Measurements from ENCODE around the gene FAM13B. TPM values are rescaled to one million over a fixed set of nuclear protein-coding genes. Genes with fewer than 3 reads are reported as not detected.

Gene FAM13B
- total RNA-seq, 1 experiment from 2014 or later: 13.6 TPM

DNA sequence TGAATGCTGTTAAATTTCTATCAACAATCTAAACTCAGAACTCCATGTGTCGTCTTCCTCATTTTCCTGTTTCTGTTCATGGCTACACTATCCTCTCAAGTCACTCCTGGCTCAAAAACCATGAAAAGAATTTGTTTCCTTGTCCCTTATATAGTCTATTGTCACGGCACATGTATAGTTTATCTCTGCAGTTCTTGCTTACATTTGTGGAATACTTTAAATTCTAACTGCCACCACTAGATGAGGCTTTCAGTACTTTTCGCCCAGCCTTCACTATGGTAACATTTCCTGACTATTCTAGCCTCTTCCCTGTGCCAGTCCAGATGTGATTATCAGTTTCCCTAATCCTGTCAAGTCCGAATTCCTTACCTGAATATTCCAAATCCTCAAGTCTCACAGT is 109.0 kb downstream of the FAM13B start:
- ATAC-seq (no peak), DNase-seq (ENCODE audit: low read depth, low spot score) (no peak)
- no peak overlapping the region for H3K4me2 ChIP-seq (ENCODE audit: low read length)
- no peaks in the 10 kb centered on the region for H3K36me3 ChIP-seq (ENCODE audit: control insufficient read depth in 1 of 2, insufficient read depth in 2 of 2, low read length in 2 of 2)
- no TSS peak for BruUV-seq (replicated peaks)
- ChIA-PET RAD21 (ENCODE audit: low non-redundant PET in 1 of 2, low total read pairs in 2 of 2, uncharacterized antibody in 2 of 2, unreplicated experiment in 2 of 2) (no interaction called here), POLR2A (no interaction called here), CTCF (no interaction called here)
- H3K27me3 ChIP-seq (ENCODE audit: insufficient read depth, low read length): no peaks in the 10 kb centered on the region
- no peaks in the 10 kb centered on the region for H3K79me2 ChIP-seq (ENCODE audit: insufficient read depth, low read length)
- H3K4me3 ChIP-seq (replicated peaks in 1 of 2; ENCODE audit: low read depth in 1 of 2, low read length in 2 of 2): no peak overlapping the region
- intact Hi-C loops (cut with micrococcal nuclease): no loop called here
- H3K4me1 ChIP-seq (ENCODE audit: control insufficient read depth in 1 of 2, insufficient read depth in 2 of 2, low read length in 2 of 2): no peaks in the 10 kb centered on the region
- H4K20me1 ChIP-seq (ENCODE audit: insufficient read depth): no peaks in the 10 kb centered on the region
- H3K9me3 ChIP-seq (ENCODE audit: control insufficient read depth in 1 of 2, insufficient read depth in 1 of 2, low read depth in 1 of 2, low read length in 2 of 2): no peaks in the 10 kb centered on the region
- no peaks in the 10 kb centered on the region for H3K9me2 ChIP-seq (ENCODE audit: insufficient read depth)
- H3K27ac ChIP-seq (ENCODE audit: low read depth, low read length): no peak overlapping the region
- no peak overlapping the region for H2AFZ ChIP-seq (ENCODE audit: low read depth, low read length, poor library complexity, severe bottlenecking)
- H3K9ac ChIP-seq (ENCODE audit: low read length): no peak overlapping the region
- TF ChIP-seq, protein P1, sequence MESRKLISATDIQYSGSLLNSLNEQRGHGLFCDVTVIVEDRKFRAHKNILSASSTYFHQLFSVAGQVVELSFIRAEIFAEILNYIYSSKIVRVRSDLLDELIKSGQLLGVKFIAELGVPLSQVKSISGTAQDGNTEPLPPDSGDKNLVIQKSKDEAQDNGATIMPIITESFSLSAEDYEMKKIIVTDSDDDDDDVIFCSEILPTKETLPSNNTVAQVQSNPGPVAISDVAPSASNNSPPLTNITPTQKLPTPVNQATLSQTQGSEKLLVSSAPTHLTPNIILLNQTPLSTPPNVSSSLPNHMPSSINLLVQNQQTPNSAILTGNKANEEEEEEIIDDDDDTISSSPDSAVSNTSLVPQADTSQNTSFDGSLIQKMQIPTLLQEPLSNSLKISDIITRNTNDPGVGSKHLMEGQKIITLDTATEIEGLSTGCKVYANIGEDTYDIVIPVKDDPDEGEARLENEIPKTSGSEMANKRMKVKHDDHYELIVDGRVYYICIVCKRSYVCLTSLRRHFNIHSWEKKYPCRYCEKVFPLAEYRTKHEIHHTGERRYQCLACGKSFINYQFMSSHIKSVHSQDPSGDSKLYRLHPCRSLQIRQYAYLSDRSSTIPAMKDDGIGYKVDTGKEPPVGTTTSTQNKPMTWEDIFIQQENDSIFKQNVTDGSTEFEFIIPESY (IDR thresholded peaks at IDR 0.05; ENCODE audit: extremely low read depth, insufficient replicate concordance, low read length): no peak
- 0 out of 2 replicates have a peak, but pooled peaks have one; percentile 15 for TF ChIP-seq RAD21 (IDR thresholded peaks at IDR 0.05; ENCODE audit: low read depth)

DNA sequence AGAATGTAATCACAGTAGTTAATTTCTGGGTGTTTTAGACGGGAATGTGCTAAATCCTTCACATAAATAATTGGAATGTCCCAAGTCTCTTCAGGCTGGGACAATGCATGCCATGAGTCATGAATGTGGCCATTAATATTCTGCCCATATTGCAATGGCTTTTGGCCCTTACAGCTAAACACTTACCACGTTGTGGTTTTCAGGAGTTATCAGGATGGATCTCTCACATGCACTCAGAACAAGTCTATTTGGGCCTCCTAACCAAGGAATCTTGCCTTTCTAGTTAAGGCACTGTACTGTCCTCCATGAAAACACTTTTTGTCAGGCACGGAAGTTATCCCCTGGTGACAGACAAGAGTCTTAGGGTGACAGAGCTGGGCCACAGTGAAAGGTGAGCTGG is 110.9 kb downstream of the FAM13B start:
- POLR2A ChIA-PET: no interaction called here
- no peak for DNase-seq (ENCODE audit: low read depth, low spot score)

More for the DNA sequence above, 110.9 kb downstream of the FAM13B start:
- no peaks in the 10 kb centered on the region for H3K79me2 ChIP-seq (ENCODE audit: insufficient read depth, low read length)
- ChIA-PET RAD21 (ENCODE audit: low non-redundant PET in 1 of 2, low total read pairs in 2 of 2, uncharacterized antibody in 2 of 2, unreplicated experiment in 2 of 2) (interaction anchor here in 1 of 2 experiments (0.6 kb wide), 1 partner anchor 11 kb away, joined by 4 read pairs; no protein-coding TSS in a partner anchor), CTCF (no interaction called here)
- no peak for TF ChIP-seq FOSL1 (IDR thresholded peaks at IDR 0.05; ENCODE audit: low read depth)
- TF ChIP-seq, protein P2, sequence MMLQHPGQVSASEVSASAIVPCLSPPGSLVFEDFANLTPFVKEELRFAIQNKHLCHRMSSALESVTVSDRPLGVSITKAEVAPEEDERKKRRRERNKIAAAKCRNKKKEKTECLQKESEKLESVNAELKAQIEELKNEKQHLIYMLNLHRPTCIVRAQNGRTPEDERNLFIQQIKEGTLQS (IDR thresholded peaks at IDR 0.05): no peak
- no peak for TF ChIP-seq EGR1 (IDR thresholded peaks at IDR 0.05; ENCODE audit: low read depth)
- H3K4me1 ChIP-seq (ENCODE audit: control insufficient read depth in 1 of 2, insufficient read depth in 2 of 2, low read length in 2 of 2): no peaks in the 10 kb centered on the region
- H3K36me3 ChIP-seq (ENCODE audit: control insufficient read depth in 1 of 2, insufficient read depth in 2 of 2, low read length in 2 of 2): no peaks in the 10 kb centered on the region
- no peaks in the 10 kb centered on the region for H3K9me3 ChIP-seq (ENCODE audit: control insufficient read depth in 1 of 2, insufficient read depth in 1 of 2, low read depth in 1 of 2, low read length in 2 of 2)
- no peak overlapping the region for H3K4me2 ChIP-seq (ENCODE audit: low read length)
- H3K4me3 ChIP-seq (replicated peaks in 1 of 2; ENCODE audit: low read depth in 1 of 2, low read length in 2 of 2): no peak overlapping the region
- ATAC-seq: peak; percentile 32; the same call in 1 of the 2 replicates
- no peaks in the 10 kb centered on the region for H3K27me3 ChIP-seq (ENCODE audit: insufficient read depth, low read length)
- BruUV-seq (replicated peaks): no TSS peak
- no peaks in the 10 kb centered on the region for H3K9me2 ChIP-seq (ENCODE audit: insufficient read depth)
- no peak overlapping the region for H3K27ac ChIP-seq (ENCODE audit: low read depth, low read length)
- intact Hi-C loops (cut with micrococcal nuclease): no loop called here
- no peak overlapping the region for H2AFZ ChIP-seq (ENCODE audit: low read depth, low read length, poor library complexity, severe bottlenecking)
- H3K9ac ChIP-seq (ENCODE audit: low read length): no peak overlapping the region
- no peaks in the 10 kb centered on the region for H4K20me1 ChIP-seq (ENCODE audit: insufficient read depth)
